AG04450 (cell line): ENCODE results near the gene LHX5. TPM values are rescaled to one million over a fixed set of nuclear protein-coding genes. Genes with fewer than 3 reads are reported as not detected.

Experiments
- CTCF ChIA-PET: fragments of 300-600, 350-600 bp; formaldehyde crosslinking; extraction: SDS; loops from one replicate; lab custom pipeline; 2022; ENCODE audit warnings: antibody characterized with exemption, inconsistent platforms; lab: Charles Lee
- POLR2A ChIA-PET: fragments of 350-600 bp; formaldehyde crosslinking; extraction: SDS; loops from one replicate; lab custom pipeline; 2021; ENCODE audit warnings: antibody characterized with exemption, inconsistent platforms; lab: Yijun Ruan, JAX
- DNase-seq: peaks from one replicate; pipeline ENCODE4 v3.0.0-alpha.2; 2011; ENCODE audit warnings: low read depth, low spot score
- H3K27ac ChIP-seq: one replicate; pipeline ENCODE4 v1.5.1; 2012; ENCODE audit warnings: low read depth, low read length, control low read depth
- H3K27me3 ChIP-seq: one replicate; pipeline ENCODE4 v1.6.0; 2012; ENCODE audit warnings: low read length; ENCODE audit not compliant: control insufficient read depth, insufficient read depth
- H3K4me3 ChIP-seq: 2 replicates; pipeline ENCODE4 v1.5.1; 2011; ENCODE audit warnings: mild to moderate bottlenecking, low read depth, low read length, control low read depth
- H3K9me3 ChIP-seq: 2 replicates; pipeline ENCODE4 v1.5.1; 2012; ENCODE audit warnings: low read length; ENCODE audit not compliant: control insufficient read depth, insufficient read depth
- polyA plus RNA-seq: library from polyadenylated mRNA; depleted of rRNA; stranded (reverse); fragments of >200 nt; gene quantifications from 2 replicates; pipeline ENCODE4 v1.2.3, GENCODE V29; 2011
- TF ChIP-seq, protein P1 (sequence below): IDR thresholded peaks from 2 replicates; pipeline ENCODE4 v1.5.1; 2011; ENCODE audit warnings: low read depth, low read length, control low read depth, inconsistent platforms

Gene LHX5
- polyA plus RNA-seq, 1 experiment, result not detected

DNA sequence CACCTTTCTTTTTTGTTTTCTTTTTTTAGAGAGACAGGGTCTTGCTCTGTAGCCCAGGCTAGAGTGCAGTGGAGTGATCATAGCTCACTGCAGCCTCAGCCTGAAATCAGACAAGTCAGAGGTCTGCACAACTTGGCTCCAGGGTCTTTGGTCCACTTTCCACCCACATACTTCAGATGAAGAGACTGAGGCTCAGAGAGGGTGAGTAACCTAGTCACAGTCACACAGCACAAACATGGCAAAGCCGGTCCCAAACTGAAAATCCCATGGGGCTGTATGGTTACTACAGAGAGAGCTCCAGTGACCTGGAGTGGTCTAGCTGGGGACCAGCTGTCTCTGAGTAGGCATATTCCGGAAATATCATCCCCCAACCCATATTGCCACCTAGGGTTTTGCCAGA, 19.2 kb downstream of the LHX5 start:
- POLR2A ChIA-PET, result no interaction called here
- no peak overlapping the region for H3K4me3 ChIP-seq
- H3K9me3 ChIP-seq, result no peaks in the 10 kb centered on the region
- DNase-seq, result no peak
- no peak overlapping the region for H3K27ac ChIP-seq
- H3K27me3 ChIP-seq, result no peaks in the 10 kb centered on the region
- TF ChIP-seq, protein P1, sequence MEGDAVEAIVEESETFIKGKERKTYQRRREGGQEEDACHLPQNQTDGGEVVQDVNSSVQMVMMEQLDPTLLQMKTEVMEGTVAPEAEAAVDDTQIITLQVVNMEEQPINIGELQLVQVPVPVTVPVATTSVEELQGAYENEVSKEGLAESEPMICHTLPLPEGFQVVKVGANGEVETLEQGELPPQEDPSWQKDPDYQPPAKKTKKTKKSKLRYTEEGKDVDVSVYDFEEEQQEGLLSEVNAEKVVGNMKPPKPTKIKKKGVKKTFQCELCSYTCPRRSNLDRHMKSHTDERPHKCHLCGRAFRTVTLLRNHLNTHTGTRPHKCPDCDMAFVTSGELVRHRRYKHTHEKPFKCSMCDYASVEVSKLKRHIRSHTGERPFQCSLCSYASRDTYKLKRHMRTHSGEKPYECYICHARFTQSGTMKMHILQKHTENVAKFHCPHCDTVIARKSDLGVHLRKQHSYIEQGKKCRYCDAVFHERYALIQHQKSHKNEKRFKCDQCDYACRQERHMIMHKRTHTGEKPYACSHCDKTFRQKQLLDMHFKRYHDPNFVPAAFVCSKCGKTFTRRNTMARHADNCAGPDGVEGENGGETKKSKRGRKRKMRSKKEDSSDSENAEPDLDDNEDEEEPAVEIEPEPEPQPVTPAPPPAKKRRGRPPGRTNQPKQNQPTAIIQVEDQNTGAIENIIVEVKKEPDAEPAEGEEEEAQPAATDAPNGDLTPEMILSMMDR, result no peak
- CTCF ChIA-PET, result interaction anchor here (2.0 to 2.8 kb wide), 2 partner anchors 9 to 27 kb away, joined by 8 to 10 read pairs; no protein-coding TSS in a partner anchor

DNA sequence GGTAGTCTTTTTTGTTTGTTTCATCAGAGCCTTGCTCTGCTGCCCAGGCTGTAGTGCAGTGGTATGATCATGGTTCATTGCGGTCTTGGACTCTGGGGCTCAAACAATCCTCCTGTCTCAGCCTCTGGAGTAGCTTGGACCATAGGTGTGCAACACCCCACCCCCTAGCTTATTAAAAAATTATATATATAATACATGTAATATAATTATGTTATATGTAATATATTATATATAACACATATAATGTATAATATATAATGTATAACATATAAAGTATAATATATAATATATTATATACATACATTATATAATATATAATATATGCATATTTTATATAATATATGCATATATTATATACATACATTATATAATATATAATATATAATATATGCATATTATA, 21.8 kb downstream of the LHX5 start:
- Histone ChIP-seq H3K27me3 (no peaks in the 10 kb centered on the region), H3K4me3 (no peak overlapping the region), H3K27ac (no peak overlapping the region), H3K9me3 (no peaks in the 10 kb centered on the region)
- DNase-seq, result no peak
- ChIA-PET CTCF (interaction anchor here (0.6 kb wide), 2 partner anchors 24 to 257 kb away, joined by 3 read pairs; no protein-coding TSS in a partner anchor), POLR2A (no interaction called here)
- TF ChIP-seq, protein P1, result no peak

DNA sequence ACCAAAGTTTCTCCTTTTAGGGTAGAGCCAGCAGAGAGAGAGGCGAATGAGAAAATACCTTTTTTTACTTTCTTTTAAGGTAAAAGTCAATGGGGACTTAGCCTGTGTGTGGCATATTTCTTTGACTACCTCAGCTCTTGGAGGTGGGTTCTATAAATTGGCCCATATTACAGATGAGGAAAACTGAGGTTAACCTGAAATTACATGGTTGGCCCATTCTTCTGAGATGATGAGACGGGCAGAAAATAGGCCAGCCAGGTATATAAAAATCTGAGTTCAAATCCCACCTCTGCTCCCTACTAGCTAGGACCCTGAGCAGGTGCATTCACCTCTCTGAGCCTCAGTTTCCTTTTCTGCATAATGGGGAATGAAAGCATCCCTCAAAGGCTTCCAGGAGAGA, 22.4 kb downstream of the LHX5 start:
- H3K27ac ChIP-seq, result no peak overlapping the region
- H3K9me3 ChIP-seq, result no peaks in the 10 kb centered on the region
- DNase-seq, result no peak
- H3K4me3 ChIP-seq, result no peak overlapping the region
- H3K27me3 ChIP-seq, result peaks cover under 1% of the 10 kb centered on the region
- TF ChIP-seq, protein P1, result no peak
- ChIA-PET CTCF (interaction anchor here (0.6 kb wide), 1 partner anchor 24 kb away, joined by 3 read pairs; no protein-coding TSS in a partner anchor), POLR2A (no interaction called here)

DNA sequence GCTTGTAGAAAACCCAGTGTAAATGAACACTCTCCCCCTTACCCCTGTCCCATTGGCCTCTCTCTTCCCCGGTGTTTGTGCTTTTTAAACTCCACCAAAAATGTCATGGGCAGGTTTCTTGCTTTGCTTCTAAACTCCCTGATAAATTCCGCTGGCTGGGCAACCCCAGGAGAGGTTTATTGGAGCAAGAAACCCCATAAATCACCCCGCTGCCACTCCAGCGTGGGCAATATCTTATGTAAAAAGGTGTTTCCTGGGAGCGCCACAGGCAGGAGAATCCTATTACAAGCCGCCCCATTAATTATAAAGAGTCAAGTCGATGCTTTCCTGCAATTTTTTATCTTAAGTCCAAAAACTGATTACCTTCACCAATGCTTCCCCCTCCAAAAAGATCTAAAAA, 22.8 kb downstream of the LHX5 start:
- ChIA-PET CTCF (no interaction called here), POLR2A (no interaction called here)
- peaks cover 2% of the 10 kb centered on the region for H3K27me3 ChIP-seq
- no peak for DNase-seq
- no peak overlapping the region for H3K27ac ChIP-seq
- H3K4me3 ChIP-seq, result no peak overlapping the region
- TF ChIP-seq, protein P1, result no peak
- no peaks in the 10 kb centered on the region for H3K9me3 ChIP-seq

DNA sequence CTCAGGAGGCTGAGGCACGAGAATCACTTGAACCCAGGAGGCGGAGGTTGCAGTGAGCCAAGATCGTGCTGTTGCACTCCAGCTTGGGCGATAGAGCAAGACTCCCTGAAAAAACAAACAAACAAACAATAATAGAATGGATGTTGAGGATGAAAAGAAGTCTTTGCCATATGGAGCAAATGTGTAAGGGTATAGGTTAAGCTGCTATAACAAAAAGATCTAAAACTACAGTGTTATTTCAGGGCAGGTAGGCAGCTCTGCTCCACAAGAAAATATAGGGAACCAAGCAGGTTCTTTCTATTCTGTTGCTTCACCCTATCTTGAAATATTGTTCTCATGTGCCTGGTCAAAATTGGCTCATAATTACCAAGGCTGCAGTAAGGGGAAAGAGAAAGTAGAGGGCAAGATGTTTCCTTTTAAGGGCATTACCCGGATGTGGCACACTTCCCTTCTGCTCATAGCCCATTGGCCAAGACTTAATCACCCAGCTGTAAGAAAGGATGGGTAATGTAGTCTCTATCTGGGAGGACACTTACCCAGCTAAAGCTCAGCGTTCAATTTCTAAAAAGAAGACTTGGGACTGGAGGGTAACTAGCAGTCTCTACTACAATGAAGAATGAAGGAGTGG, 26.0 kb downstream of the LHX5 start:
- POLR2A ChIA-PET, result no interaction called here
- DNase-seq, result no peak
- no peak overlapping the region for H3K27ac ChIP-seq
- CTCF ChIA-PET, result interaction anchor here (1.9 kb wide), 1 partner anchor 20 kb away, joined by 7 read pairs; no protein-coding TSS in a partner anchor
- no peak overlapping the region for H3K4me3 ChIP-seq
- peaks cover 7% of the 10 kb centered on the region for H3K27me3 ChIP-seq
- TF ChIP-seq, protein P1, result no peak
- H3K9me3 ChIP-seq, result no peaks in the 10 kb centered on the region
